Measurements from ENCODE around the gene TRPV2.
A peak's percentile ranks its signal among the peaks of the same experiment; 100 is the strongest.
"Not testable (repeated sequence)": the region's sequence is repeated elsewhere in the genome, so short reads cannot be mapped to it uniquely, and the experiment has no call there.

Gene TRPV2, protein sequence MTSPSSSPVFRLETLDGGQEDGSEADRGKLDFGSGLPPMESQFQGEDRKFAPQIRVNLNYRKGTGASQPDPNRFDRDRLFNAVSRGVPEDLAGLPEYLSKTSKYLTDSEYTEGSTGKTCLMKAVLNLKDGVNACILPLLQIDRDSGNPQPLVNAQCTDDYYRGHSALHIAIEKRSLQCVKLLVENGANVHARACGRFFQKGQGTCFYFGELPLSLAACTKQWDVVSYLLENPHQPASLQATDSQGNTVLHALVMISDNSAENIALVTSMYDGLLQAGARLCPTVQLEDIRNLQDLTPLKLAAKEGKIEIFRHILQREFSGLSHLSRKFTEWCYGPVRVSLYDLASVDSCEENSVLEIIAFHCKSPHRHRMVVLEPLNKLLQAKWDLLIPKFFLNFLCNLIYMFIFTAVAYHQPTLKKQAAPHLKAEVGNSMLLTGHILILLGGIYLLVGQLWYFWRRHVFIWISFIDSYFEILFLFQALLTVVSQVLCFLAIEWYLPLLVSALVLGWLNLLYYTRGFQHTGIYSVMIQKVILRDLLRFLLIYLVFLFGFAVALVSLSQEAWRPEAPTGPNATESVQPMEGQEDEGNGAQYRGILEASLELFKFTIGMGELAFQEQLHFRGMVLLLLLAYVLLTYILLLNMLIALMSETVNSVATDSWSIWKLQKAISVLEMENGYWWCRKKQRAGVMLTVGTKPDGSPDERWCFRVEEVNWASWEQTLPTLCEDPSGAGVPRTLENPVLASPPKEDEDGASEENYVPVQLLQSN

DNA sequence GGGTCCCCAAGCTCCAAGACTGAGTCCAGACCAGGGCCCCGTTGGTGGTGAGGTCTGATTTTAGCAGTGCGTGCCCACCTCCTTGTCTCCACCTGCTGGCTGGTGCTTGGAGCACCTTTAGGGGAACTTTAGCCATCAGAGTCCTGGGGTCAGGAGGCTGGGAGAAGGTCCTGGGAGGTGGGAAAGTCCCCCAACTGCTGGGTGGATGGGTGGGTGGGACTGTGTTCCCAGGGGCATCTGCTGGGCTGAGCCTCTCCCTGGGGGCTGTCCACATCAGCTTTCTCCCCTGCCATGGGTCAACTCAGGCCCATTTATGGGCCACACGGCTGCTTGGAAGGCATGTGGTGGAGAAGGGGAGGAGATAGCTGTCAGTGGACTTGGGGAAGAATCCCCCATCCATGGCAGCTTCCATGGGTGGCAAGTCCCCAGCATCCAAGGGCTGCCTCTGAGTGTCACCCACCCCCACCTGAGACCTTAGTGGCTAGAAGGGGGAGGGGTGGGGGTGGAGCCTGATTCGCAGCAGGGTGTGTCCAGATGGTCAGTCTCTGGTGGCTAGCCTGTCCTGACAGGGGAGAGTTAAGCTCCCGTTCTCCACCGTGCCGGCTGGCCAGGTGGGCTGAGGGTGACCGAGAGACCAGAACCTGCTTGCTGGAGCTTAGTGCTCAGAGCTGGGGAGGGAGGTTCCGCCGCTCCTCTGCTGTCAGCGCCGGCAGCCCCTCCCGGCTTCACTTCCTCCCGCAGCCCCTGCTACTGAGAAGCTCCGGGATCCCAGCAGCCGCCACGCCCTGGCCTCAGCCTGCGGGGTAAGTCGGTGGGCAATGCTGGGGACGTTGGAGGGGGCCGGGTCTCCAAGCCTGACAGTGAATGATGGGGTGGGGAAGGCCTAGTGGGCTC is at the start of gene TRPV2:
TRPV2 (plus strand) TSS at position 541 of the 894 bp plus-strand sequence. CDS start 2,098 bp downstream, outside the sequence.
- no peak for DNase-seq (ENCODE audit: low read depth)

DNA sequence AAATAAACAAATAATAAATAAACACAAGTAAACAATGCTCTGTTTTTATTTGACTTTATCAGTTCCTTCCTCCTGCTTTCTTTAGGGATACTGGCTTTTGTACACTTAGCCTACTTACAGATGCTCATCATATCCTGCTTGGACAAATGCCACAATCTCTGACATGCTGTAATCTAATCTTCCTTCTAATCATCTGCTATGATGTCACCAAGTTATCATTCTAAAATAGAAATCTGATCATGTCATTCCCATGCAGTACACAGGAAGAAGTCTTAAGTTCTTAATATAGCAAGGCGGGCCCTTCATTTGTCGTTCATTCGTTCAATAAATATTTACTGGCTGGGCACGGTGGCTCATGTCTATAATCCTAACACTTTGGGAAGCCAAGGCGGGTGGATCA is 43.6 kb upstream of the TRPV2 start:
- DNase-seq (ENCODE audit: low read depth): no peak

DNA sequence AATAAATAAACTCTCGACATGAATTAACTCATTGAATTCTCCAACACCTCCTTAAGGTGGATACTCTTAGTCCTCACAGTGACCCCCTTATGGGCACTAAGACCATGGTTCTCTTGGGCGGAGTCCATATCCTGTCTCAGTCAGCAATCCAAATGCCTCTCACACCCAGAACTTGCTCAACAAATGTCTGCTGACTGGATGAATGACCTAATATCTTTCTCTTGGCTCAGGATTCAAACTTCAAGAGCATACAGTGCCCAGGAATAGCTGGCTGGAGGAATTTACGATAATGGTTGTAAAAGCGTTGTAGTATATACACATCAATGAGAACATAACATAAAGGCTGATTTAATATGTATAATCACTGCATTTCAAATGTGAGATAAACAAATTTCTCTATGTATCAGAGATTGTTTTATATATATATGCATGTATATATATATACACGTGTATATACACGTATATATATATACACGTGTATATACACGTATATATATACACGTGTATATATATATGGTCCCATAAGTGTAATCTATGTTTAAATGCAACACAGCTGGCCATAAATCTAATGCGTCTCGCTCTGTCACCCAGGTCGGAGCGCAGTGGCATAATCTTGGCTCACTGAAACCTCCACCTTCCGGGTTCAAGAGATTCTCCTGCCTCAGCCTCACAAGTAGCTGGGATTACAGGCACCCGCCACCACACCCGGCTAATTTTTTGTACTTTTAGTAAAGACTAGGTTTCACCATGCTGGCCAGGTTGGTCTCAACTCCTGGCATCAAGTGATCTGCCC is 41.0 kb upstream of the TRPV2 start:
- DNase-seq (ENCODE audit: low read depth): no peak

DNA sequence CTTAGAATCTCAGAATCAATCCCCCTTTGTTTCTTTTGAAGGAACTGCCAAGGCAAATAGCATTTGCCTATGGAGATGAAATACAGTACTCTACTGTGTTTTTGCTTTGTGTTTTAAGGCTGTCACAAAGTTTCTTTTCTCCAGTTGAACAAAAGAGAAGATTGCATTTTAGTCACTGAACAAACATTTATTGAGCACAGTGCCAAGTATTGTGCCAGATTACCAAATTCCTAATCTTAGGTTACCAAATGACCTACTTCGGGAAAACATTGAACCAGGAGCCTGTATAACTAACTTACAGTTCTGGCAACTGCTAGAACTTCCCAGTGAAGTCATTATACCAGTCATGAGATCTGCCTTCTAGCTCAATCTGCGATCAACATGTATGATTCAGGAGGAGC is 37.4 kb upstream of the TRPV2 start:
- DNase-seq (ENCODE audit: low read depth): no peak

DNA sequence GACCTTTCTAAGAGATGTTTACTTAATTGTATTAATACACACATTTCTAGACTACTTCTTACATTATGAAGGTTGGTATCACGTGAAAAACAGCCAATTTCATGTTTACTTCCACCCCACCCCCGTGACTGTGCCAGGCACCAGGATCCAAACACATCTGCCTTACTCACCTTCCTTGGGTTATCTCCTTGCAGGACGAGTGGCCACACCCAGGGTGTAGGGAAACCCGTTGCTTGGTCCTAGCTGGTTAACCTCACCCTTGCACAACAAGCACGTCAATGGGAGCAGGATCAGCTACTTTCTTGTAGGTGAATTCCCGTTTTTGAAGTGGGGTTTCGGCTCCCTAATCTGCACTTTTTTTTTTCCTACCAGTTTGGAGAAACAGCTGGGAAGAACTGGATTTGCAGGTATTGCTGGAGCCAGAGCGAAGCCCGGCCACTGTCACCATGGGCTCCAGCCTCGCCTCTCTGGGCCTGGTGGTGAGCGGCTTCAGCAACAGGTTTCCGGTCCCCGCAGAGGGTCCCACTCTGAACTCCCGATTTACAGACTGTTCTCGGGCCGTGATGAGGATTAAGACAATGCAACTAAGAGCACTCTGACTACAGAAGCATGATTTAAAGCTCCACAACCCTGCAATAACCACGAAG is 36.6 kb upstream of the TRPV2 start:
- no peak for DNase-seq (ENCODE audit: low read depth)

DNA sequence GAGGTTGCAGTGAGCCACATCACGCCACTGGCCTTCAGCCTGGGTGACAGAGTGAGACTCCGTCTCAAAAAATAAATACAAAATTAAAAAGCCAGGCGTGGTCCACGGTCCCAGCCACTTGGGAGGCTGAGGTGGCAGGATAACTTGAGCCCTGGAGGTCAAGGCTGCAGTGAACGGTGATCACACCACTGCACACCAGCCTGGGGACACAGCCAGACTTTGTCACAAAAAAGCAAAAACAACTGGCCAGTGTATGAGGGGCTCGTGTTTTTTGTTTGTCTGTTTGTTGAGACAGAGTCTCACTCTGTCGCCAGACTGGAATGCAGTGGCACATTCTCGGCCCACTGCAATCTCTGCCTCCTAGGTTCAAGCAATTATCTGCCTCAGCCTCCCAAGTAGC is 35.7 kb upstream of the TRPV2 start:
- no peak for DNase-seq (ENCODE audit: low read depth)

DNA sequence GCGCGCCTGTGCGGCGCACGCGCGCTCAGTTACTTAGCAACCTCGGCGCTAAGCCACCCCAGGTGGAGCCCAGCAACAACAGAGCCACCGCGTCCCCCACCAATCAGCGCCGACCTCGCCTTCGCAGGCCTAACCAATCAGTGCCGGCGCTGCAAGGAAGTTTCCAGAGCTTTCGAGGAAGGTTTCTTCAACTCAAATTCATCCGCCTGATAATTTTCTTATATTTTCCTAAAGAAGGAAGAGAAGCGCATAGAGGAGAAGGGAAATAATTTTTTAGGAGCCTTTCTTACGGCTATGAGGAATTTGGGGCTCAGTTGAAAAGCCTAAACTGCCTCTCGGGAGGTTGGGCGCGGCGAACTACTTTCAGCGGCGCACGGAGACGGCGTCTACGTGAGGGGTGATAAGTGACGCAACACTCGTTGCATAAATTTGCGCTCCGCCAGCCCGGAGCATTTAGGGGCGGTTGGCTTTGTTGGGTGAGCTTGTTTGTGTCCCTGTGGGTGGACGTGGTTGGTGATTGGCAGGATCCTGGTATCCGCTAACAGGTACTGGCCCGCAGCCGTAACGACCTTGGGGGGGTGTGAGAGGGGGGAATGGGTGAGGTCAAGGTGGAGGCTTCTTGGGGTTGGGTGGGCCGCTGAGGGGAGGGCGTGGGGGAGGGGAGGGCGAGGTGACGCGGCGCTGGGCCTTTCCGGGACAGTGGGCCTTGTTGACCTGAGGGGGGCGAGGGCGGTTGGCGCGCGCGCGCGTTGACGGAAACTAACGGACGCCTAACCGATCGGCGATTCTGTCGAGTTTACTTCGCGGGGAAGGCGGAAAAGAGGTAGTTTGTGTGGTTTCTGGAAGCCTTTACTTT is 34.5 kb upstream of the TRPV2 start, which contains the start of gene UBB:
UBB (plus strand) TSS at position 452 of the 856 bp plus-strand sequence. CDS start 817 bp downstream, outside the sequence.
- DNase-seq (ENCODE audit: low read depth): peak; percentile 92

DNA sequence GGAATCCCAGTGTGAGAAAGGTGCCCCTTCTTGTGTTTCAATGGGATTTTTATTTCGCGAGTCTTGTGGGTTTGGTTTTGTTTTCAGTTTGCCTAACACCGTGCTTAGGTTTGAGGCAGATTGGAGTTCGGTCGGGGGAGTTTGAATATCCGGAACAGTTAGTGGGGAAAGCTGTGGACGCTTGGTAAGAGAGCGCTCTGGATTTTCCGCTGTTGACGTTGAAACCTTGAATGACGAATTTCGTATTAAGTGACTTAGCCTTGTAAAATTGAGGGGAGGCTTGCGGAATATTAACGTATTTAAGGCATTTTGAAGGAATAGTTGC is 33.9 kb upstream of the TRPV2 start:
- peak; percentile 28 for DNase-seq (ENCODE audit: low read depth)

DNA sequence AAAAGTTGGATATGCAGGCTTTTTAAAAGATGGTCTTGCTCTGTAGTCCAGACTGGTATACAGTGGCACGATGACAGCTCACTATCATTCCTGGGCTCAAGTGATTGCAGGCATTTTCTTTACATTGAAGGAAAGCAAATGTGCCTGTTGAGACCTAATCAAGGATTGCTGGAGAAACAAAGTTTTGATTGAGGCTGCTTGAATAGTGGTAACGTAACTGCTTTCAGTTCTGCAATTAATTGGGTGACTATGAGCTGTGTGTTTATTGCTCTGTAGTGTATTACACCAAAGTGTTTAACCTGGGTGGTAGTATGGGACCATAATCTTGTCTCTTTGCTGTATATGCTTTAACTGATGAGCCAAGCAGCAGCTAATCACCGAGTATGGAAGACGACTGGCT is 32.2 kb upstream of the TRPV2 start:
- DNase-seq (ENCODE audit: low read depth): no peak

DNA sequence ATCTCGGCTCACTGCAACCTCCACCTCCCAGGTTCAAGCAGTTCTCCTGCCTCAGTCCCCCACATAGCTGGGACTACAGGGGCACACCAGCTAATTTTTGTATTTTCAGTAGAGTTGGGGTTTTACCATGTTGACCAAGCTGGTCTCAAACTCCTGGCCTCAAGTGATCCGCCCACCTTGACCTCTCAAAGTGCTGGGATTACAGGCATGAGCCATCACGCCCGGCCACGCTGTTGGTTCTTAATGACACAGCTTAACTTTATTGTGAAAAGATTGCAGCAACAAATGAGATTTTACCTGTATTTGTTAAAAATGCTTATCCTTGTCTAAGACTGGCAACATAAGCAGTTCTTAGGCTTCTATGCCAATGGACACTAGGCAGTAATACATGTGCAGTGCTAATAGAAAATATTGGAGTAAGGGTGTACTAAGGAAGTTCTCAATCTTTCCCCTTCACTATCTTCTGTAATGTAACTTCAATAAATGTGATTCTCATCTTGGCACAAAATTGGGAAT is 31.5 kb upstream of the TRPV2 start:
- no peak for DNase-seq (ENCODE audit: low read depth)

DNA sequence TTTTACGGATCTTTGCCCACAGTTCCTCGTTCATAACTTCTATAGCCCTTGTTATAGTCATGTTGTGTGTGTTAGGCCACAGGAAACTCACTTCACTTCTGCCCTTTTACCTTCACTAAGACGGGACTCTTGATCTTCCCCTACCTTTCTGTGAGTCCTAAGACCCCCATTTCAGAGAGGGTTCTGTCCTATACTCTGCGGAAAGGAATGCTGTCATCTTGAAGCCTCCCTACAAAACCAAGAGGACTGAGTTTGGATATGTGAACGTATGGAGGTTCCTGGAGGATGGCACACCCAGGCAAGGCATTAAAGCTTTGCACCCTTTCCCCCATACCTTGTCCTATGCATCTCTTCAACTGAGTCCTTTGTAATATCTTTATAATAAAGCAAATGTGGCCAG is 30.8 kb upstream of the TRPV2 start:
- no peak for DNase-seq (ENCODE audit: low read depth)

DNA sequence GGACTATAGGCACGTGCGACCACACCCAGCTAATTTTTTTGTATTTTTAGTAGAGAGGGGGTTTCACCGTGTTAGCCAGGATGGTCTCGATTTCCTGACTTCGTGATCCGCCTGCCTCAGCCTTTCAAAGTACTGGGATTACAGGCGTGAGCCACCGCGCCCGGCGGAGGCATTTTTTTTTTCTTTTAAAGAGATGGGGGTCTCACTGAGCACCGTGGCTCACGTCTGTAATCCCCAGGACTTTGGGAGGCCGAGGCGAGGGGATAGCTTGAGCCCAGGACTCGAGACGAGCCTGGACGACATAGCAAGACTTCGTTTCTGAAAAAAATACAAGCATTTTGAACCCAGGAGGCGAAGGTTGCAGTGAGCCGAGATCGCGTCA is 29.3 kb upstream of the TRPV2 start:
- DNase-seq (ENCODE audit: low read depth): not testable (repeated sequence)

DNA sequence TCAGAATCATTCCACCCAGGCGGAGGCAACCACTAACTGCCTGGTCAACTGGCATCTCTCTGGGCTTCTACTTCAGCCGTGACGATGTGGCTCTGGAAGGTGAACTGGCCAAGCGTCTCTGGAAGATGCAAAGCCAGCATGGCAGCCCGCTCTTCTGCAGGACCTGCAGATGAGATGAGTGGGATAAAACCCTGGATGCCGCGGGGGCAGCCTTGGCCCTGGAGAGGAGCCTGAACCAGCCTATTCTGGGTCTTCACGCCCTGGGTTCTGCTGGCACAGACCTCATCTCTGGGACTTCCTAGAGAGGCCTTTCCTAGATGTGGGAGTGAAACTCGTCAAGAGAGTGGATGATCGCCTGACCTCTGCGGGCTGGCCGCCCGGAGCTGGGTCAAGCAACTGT is 23.9 kb upstream of the TRPV2 start:
- no peak for DNase-seq (ENCODE audit: low read depth)

DNA sequence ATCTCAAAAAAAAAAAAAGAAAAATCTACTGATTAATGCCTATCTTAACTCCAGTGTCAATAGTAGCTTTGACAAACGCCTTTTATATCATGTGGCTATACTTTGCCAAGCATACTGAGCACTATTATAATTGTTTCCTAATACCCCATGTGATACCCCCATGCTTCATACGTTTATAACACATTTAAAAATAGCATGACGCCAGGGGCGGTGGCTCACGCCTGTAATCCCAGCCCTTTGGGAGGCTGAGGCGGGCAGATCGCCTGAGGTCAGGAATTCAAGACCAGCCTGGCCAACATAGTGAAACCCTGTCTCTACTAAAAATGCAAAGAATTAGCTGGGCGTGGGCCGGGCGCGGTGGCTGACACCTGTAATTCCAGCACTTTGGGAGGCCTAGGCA is 22.9 kb upstream of the TRPV2 start:
- DNase-seq (ENCODE audit: low read depth): not testable (repeated sequence)

DNA sequence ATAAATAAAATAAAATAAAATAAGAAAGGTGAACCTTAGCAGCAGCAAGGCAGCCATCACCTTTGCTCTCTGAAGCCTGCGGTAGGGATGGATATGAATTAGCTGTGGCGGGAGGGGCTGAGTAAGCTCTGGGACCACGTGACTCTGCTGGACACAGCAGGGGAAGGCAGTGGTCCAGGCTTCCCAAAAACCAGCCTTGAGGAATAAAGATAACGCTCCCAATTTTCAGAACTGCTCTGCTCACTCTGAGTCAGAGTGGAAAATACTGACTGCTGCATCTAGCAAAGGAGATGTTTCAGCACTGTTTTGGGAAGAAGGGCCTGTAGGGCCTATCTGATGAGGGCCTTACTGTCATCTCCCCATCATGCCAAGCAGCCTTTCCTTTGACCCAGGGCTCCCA is 19.5 kb upstream of the TRPV2 start:
- DNase-seq (ENCODE audit: low read depth): not testable (repeated sequence)

DNA sequence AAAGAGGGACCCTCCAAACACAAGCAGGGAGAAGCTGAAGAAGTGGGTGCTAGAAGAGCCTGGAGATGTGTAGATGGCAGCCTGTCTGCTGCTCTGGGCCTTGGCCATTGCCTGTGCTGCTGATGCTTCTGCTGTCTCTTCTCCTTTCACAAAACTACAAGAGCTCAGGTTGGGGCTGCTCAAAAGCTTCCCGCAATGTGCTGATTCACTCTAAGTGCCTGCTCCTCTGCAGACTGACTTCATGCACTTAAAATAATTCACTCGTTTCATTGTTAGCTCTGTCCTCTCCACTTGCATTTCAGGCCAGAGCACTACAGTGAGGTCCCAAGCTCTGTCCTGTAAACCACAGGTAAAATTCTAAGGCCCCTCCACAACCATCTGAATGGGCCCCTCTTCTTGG is 18.7 kb upstream of the TRPV2 start:
- not testable (repeated sequence) for DNase-seq (ENCODE audit: low read depth)

DNA sequence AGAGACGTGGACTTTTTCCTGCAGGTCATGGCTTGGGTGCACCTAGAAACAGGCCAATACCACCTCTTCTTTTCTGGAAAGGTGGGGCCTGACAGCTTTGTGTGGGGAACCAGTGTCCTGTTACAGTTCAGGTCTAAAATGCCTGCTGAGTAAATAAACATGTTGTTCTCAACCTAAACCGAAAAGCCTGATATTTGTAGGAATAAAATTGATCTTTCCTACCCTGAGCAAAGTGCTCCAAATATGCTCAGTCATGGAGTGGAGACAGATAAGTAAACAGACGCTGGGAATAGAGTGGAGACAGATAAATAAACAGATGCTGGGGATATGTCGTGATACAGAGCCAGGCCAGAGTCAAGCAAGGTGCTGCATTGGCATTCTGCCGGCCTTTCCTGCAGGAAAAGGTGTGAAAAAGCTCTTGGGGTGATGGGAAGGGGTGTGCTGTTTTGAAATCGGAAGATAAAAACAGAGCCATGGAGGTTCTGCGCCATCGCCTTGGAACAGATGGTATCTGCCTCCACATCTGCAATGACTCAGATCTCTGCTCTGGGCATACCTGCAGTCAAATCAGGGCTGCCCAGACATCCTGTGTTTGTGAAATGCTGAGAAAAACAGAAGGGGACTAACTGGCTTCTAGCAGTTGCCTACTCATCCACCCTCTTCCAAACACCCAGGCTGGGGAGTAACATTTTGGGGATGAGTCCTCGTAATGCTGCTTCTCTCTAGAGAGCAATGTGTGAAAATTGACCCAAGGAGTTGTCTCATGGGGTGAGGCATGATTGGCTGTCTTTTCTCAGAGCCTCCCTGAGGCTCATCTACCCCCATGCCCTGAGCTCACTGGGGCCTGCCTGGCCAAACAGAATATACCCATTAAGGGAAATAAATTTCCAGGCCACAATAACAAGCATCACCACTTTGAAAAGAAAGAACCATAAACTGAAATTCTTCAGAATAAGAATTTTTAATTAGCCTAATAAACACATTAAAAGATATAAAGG is 16.8 kb upstream of the TRPV2 start:
- no peak for DNase-seq (ENCODE audit: low read depth)

DNA sequence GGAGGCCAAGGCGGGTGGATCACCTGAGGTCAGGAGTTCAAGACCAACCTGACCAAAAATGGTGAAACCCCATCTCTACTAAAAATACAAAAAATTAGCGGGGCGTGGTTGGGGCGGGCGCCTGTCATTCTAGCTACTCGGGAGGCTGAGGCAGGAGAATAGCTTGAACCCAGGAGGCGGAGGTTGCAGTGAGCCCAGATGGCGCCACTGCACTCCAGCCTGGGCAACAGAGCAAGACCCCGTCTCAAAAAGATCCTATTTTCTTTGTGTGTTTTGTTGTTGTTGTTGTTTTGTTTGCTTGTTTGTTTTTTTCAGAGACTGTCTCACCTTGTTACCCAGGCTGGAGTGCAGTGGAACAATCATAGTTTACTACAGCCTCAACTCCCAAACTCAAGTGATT is 11.5 kb upstream of the TRPV2 start:
- not testable (repeated sequence) for DNase-seq (ENCODE audit: low read depth)
